Measurements from ENCODE around the gene MICALL1.

MICALL1 gene, protein sequence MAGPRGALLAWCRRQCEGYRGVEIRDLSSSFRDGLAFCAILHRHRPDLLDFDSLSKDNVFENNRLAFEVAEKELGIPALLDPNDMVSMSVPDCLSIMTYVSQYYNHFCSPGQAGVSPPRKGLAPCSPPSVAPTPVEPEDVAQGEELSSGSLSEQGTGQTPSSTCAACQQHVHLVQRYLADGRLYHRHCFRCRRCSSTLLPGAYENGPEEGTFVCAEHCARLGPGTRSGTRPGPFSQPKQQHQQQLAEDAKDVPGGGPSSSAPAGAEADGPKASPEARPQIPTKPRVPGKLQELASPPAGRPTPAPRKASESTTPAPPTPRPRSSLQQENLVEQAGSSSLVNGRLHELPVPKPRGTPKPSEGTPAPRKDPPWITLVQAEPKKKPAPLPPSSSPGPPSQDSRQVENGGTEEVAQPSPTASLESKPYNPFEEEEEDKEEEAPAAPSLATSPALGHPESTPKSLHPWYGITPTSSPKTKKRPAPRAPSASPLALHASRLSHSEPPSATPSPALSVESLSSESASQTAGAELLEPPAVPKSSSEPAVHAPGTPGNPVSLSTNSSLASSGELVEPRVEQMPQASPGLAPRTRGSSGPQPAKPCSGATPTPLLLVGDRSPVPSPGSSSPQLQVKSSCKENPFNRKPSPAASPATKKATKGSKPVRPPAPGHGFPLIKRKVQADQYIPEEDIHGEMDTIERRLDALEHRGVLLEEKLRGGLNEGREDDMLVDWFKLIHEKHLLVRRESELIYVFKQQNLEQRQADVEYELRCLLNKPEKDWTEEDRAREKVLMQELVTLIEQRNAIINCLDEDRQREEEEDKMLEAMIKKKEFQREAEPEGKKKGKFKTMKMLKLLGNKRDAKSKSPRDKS

DNA sequence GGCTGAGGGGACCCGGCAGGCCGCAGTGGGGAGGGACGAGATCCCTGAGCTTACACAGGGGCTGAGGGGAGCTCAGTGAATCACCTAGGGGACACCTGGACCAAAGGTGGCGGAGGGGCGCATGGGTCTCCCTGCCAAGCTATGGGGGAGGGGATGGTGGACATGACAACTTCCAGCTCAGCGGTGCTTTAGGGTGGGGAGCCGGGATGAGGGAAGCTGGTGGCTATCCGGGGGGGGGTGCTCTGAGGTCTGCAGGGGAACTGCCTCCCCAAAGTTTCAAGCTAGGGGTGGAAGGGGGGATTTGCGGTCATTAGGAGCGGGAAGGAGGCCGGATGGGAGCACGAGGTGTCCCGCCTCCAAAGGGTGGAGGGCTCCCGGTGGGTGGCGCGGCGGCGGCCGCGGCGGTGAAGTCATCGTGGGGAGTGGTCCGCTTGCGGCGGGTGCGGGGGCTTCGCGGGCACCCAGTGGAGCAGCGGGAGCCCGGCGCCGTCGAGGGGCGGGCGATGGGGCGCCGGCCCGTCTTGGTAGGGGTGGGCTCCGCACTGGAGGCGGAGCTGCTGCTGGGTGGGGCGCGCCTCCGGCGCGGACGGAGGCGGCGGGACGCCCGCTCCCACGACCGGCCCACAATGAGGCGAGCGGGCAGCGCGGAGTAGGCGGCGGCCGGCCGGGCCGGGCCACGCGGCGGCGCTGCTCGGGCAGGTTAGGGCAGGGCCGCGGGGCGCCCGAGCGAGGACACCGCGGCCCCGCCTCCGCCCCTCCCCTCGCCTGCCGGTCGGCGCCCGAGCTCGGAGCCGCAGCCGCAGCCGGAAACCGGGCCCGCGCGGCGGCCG, at the start of gene MICALL1:
MICALL1 (plus strand) TSS at position 764 of the 830 bp plus-strand sequence. CDS start 126 bp downstream, outside the sequence.
- peak; percentile 19 to 35 for DNase-seq (ENCODE audit: low read depth in 2 of 2)

DNA sequence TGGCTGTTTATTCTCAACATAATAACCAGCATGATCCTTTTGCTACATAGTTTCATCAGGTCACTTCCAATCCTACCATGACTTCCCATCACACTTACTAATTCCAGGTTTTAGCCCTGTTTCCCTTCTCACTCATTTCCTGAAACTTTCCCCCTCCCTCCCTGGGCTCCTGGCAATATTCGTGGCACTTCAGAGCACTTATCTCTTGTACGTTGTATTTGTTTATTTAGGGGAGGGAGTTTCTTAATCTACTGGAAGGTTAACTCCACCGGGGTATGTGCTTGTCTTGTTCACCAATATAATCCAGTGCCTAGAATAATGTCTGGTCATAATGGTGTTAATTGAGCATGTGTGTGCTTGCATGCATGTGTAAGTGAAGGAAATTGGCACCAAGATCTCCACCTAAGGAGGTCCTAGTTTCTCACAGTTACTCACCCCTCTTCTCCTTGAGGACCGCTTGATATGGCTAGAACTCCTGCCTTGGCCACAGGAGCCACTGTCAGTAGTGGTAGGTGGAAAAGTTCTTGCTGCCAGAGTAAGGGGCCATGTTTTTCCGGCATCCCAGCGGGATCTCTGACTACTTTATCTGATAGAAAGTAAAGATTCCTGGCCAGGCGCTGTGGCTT, 45.2 kb upstream of the MICALL1 start:
- DNase-seq (ENCODE audit: low read depth in 2 of 2), result no peak

GRCh38 chr22:37862570-37863325, 43.3 kb upstream of the MICALL1 start:
- DNase-seq (ENCODE audit: low read depth in 2 of 2), result no peak

- no peak for DNase-seq (ENCODE audit: low read depth in 2 of 2)
Measured at GRCh38 chr22:37865510-37865909, 40.6 kb upstream of the MICALL1 start.

GRCh38 chr22:37870273-37870672, 35.8 kb upstream of the MICALL1 start:
- DNase-seq (ENCODE audit: low read depth in 2 of 2), result no peak

- no peak for DNase-seq (ENCODE audit: low read depth in 2 of 2)
Measured at GRCh38 chr22:37880668-37881440, 25.2 kb upstream of the MICALL1 start.

DNA sequence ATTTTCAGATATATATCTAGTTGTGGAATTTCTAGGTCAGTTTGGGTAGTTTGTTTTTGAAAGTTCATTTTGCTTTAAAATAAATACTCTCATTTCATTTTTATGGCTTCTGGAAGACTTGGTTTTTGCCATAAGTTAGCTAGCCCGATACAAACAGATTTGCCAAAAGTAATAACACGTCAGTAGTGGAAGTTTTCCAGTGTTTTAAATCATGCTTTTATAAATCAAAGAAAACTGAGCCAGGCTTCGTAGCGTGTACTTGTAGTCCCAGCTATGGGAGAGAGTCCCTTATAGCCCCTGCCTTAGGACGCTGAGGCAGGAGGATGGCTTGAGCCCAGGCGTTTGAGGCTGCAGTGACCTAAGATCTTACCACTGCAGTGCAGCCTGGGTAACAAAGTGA, 21.7 kb upstream of the MICALL1 start:
- no peak for DNase-seq (ENCODE audit: low read depth in 2 of 2)

DNA sequence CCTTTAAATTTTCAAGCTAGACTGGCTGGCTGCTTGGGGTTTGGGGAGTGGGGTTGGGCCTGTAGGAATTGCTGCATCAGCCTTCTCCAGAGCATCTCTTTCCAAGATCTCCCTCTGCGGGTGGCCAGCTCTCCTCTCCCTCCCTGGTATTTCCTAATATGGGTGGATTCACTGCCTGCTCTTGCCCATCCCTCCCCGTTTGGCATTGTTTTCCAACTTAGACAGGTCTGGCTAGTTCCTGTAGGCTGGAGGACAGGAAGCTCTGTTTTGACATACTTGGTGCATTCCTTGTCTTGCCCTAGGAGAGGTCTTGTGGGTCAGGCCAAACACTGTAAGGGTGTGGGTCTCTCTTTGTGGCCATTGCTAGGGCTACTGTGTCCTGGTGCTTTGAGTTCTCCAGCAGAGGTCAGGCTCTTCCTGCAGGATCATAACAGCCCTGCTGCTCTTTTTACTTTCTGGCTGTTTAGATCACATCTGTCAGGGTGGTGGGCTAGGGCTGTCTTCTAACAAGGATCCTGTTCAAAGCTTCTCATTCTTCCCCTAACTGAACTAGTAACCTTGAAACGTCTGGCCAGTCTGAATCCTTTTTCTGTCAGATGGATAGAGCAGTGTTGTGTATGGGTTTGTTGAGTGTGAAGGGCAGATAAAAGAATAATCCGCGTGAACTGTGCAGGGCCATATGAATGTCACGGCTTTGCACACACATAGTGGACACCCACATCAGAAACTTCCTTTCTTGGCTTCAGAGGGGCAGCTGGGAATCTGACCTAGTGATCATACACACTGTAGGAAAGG, 18.3 kb upstream of the MICALL1 start:
- no peak for DNase-seq (ENCODE audit: low read depth in 2 of 2)

GRCh38 chr22:37891926-37892325, 14.2 kb upstream of the MICALL1 start:
- DNase-seq (ENCODE audit: low read depth in 2 of 2), result no peak

- DNase-seq (ENCODE audit: low read depth in 2 of 2), result no peak
Measured at GRCh38 chr22:37892566-37893335, 13.3 kb upstream of the MICALL1 start.

DNA sequence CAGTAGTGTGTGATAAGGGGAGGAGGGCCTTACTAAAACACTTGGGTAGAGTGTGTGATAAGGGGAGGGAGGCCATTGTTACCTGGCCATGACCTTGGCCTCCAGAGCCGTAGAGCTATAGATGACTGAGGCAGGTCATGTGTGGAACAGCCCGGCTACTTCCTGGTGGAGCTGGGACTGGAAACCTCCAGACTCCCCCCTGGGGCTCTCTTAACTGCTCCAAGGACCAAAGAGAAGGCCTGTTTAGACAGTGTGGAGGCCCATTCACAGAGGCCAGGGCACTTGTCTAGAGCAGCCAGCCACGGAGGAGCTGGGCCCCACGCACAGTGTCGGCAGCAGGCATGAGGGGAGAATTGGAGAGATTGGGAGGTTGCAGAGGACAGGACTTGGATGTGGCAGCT, 12.5 kb upstream of the MICALL1 start:
- no peak for DNase-seq (ENCODE audit: low read depth in 2 of 2)

GRCh38 chr22:37894939-37895670, 11.0 kb upstream of the MICALL1 start:
- no peak for DNase-seq (ENCODE audit: low read depth in 2 of 2)

- DNase-seq (ENCODE audit: low read depth in 2 of 2), result no peak
Measured at GRCh38 chr22:37896181-37896592, 9.9 kb upstream of the MICALL1 start.

- DNase-seq (ENCODE audit: low read depth in 2 of 2), result no peak
Measured at GRCh38 chr22:37896939-37897338, 9.2 kb upstream of the MICALL1 start.

DNA sequence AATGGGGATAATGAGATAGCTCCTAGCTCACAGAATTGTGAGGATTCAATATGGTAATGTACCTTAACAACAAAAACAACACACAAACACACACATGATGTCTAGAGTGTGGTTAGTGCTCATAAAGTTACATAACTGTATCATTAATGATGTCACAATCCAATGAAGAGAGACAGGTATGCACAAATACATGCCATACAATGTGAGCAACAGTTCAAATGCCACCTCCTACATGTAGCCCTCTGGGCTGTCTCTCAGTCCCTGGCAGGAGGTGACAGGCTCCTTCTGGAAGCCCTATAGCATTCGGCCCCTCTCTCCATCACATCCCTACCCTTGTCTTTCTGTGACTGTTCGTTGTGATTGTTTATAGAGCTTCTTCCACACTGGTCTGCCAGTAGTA, 8.3 kb upstream of the MICALL1 start:
- DNase-seq (ENCODE audit: low read depth in 2 of 2), result no peak

DNA sequence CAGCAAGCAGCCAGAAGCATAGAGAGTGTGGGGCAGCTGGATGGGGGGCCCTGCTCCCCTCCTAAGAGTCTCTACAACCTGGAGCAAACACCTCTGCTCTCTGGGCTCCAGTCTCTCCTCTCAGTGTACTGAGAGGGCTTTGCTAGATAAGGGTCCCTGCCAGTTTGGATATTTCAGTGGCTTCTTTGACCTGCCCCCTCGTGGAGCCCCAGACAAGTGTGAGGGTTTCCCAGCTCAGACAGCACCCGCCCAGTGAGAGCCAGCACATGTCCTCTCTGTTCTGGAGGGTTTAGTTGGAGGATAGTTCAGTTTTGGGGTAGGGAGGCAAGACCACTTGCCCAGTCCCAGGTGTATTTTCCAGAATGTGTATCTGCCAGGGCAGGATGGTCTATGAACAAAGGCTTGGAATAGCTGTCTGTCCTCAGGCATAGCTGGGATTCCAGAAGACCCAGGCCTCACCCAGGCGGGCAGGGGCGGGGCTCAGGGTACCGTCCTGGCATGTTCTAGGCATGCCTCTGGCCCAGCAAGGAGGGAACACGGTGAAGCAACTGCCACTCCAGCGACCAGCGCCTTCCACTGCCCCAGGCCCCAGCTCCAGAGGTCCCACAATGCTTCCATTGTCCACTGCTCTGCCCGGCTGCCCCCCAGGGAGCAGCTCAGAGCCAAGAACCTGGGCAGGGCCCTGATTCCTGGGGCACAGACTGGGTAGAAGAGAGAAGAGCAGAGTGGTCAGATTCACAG, 7.5 kb upstream of the MICALL1 start:
- DNase-seq (ENCODE audit: low read depth in 2 of 2), result no peak
